Testis (tissue), 2 donors: ENCODE measurements around the gene TTBK2.
"Not testable (repeated sequence)": the region's sequence is repeated elsewhere in the genome, so short reads cannot be mapped to it uniquely, and the experiment has no call there.

Experiments
- POLR2A ChIP-seq: fragments of 450-650 bp; IDR thresholded peaks from one replicate; pipeline ENCODE4 v1.6.1; 2017; ENCODE audit warnings: antibody characterized with exemption, mild to moderate bottlenecking, moderate library complexity
- TF ChIP-seq, protein P1 (sequence below), 3 experiments: fragments of 450-650 bp in 2 of 3; fragments of 200-600 bp in 1 of 3; sonication (generic) in 1 of 3; IDR thresholded peaks; one replicate each; pipeline ENCODE4 v1.5.1; 2016 to 2019; ENCODE audit warnings: antibody characterized with exemption in 3 of 3, mild to moderate bottlenecking in 2 of 3, moderate library complexity in 1 of 3

- TF ChIP-seq POLR2A: not testable (repeated sequence)
- TF ChIP-seq, protein P1, sequence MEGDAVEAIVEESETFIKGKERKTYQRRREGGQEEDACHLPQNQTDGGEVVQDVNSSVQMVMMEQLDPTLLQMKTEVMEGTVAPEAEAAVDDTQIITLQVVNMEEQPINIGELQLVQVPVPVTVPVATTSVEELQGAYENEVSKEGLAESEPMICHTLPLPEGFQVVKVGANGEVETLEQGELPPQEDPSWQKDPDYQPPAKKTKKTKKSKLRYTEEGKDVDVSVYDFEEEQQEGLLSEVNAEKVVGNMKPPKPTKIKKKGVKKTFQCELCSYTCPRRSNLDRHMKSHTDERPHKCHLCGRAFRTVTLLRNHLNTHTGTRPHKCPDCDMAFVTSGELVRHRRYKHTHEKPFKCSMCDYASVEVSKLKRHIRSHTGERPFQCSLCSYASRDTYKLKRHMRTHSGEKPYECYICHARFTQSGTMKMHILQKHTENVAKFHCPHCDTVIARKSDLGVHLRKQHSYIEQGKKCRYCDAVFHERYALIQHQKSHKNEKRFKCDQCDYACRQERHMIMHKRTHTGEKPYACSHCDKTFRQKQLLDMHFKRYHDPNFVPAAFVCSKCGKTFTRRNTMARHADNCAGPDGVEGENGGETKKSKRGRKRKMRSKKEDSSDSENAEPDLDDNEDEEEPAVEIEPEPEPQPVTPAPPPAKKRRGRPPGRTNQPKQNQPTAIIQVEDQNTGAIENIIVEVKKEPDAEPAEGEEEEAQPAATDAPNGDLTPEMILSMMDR (IDR thresholded peaks at IDR 0.05): not testable (repeated sequence)
Observed at GRCh38 chr15:42764154-42764731, 156.3 kb downstream of the TTBK2 start.
